ENCODE measurements around the gene PBX1.

PBX1 gene

DNA sequence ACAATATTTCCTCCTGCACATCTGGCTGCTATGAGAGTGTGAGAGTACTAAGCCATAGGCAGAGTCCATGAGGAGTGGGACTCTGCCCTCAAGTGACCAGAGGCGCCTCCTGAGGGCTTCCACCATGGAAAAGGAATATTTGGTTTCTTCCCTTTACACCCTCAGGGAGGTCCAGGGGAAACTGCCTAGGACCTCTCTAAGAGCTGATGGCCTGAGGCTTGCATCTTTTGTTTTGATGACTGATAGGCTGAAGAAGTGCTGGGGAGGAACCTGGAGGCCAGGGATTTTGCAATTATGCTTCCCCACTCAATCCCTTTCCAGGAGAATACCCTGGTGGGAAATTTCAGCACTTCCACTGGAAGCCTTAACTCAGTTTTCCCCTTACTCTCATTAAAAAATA, 111.0 kb downstream of the PBX1 start:
- no peak for DNase-seq (ENCODE audit: low read depth)

DNA sequence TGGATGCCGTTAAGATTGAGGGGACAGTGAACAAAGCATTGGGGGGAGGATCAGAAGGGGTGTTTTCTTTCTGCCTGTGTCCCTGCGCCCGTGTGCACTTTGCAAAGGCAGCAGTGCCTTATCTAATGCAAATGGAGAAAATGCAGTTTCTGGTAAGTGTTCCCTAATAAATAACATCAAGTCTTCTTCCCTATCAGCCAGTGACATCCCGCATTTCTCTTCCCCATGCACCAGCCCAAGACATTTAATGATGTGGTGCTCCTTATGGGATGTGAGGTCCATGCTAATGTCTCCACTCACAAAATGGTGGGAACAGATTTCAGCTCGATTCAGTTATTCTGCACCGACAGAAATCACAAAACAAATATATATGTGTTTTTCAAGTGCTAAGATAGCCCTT, 111.8 kb downstream of the PBX1 start:
- no peak for DNase-seq (ENCODE audit: low read depth)

DNA sequence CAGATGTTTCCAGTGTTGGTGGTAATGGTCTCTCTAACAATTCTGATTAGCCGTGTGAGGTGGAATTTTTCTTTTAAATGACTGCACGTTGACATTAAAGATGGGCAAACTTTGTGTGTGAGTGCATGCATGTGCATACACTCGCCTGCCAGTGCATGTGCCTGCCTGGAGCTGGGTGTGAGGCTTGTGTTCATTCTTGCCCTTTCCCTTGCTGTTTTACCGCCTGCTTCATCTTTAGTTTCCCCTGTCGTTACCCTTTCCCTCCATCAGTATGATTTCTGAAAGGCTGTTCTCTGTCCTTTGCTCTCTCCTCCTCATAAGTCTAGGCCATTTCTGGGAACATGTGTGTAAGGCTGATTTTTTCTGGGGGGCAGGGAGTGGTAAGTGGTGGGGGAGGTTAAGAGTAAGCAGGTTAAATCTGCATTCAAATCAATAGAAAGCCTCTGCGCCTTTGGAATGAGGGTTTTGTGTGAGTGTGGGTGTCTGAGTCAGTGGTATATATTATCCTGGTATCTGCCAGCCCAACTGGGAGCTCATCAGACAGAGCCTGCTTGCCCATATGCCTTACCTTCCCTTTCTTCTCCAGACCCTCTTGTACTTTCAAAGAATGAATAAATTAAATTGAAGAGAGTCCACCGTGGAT, 112.5 kb downstream of the PBX1 start:
- no peak for DNase-seq (ENCODE audit: low read depth)

DNA sequence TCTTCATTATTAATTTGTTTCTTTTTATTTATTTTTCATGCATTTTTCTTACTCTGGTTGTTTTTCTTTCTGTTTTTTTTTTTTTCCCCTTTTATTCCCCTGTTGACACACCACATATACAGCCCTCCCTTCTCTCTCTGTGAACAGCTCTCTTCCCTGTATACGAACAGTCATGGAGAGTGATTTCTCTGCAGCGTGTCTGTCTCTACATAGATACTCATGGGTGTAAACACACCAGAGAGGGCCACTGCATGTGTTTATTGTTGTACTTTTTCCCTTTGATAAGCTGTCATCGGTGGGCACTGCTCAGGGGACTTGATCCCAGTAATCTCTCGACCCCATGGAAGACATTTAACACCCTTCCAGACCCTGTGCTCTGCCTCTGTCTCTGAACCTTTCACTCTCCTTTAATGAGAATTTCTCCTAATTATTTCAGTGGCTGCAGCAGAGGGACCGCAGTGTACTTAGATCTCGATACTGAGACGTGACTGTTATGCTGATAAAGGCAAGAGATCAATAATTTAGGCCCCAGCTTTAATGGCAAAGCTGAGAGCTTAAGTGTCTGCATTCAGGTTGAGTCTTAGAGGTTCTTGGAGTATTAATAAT, 113.1 kb downstream of the PBX1 start:
- no peak for DNase-seq (ENCODE audit: low read depth)

DNA sequence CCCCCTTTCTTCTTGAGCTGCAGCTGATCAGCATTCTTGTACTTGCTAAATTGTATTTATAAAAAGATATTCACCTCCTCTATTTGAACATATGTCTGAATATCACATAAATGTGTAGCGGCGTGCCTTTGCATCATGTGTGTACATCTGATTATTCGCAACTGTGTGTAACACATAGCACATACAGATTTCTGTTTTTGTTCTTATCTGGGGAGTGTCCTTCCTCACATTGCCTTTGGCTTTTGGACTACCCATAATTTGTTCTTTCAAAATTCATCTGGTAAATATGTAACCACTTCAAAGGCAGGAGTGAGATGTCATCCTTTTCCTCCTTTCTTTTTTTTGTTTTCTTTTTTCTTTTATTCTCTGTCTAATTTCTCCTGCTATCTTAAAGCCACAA, 113.6 kb downstream of the PBX1 start:
- DNase-seq (ENCODE audit: low read depth), result no peak

DNA sequence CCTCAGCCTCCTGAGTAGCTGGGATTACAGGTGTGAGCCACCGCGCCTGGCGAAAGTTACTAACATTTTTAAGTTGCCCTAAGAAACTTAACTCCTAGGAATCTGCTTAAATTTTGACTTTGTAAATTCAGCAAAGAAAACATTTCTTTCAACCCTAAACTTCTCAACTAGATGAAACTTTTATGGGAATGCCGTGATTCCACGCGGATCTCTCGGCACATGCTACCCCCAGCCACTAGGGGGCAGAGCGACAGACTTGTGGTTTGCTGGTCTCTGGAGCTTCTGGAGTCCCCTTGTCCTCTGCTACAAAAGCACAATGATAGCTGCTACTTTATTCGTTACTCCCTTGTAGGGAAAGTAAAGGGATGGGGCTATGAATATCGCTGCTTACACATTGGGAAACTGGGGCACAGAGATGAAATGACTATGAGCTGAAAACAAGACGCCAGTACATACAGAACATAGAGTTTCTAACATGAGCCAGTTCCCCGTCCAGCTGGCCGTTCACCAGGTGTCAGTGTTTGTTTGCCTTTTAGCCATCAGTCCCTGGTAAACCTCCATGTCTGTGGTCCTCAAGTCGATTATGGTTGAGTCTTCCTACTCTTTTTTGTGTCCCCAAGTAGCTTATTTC, 114.7 kb downstream of the PBX1 start:
- no peak for DNase-seq (ENCODE audit: low read depth)

DNA sequence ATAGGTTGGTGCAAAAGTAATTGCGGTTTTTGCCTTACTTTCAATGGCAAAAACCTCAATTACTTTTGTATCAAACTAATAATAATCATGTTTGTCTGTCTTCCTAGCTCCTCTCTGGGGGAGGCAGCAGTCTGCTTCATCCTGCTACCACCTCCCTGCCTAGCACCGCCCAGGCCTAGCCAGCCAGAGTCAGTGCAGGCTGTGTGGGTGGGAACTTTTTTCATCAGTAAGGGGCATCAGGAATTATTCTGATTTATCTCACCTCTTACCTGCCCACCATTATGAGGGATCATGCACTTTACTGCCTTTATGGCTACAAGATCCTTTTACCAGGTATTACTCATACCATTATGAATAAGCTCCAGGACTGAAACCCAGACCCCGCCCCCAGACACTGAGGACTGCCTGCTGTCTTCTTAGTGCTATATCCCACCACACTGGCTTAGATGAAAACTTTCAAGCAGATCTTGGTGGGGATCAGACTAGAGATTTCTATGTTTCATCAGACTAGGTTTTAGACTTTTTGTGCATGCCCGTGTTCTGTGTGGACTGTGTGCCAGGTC, 116.4 kb downstream of the PBX1 start:
- no peak for DNase-seq (ENCODE audit: low read depth)

DNA sequence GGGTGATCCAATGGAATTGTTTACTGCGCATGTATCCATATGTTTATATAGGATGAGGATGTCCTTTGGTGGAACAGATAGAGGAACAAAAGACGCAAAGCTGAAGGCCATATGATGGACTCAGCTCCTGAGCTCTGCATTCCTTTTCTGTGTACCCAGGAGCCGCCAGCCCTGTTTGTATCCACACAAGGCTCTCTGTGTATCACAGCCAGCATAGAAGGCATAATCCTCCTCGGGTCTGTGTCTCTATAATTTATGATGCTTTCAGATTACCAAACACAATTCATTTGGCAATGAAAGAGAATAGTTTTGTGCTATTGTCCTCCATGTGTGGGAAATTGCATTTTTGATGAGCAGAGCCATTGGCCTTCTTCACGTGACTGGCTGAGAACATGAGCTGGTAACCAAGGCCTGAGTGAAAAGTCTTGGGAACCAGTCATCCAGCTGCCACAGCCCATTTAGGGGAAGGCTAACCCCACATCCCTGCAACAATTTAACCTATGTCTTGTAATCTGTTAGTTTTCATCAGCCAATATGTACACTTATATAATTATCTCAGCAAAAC, 119.2 kb downstream of the PBX1 start:
- no peak for DNase-seq (ENCODE audit: low read depth)

DNA sequence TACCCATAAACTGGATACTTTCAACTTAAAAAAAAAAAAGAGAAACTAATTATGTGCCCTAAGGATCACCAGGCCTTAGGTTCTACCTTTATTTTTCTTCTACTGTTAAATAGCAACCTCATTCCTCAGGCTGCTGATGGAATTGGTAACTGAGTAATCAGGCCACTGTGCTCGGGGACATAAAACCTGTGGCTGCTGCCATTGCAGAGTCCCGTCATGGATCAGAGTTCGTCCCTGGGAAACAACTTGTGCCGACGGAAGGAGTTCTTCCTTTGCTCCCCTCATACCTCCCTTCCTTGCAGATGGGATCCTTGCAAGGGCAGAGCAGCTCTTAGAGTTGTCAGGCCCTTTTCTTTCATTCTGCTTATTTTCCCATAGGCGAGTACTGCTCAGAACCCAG, 123.6 kb downstream of the PBX1 start:
- DNase-seq (ENCODE audit: low read depth), result no peak

DNA sequence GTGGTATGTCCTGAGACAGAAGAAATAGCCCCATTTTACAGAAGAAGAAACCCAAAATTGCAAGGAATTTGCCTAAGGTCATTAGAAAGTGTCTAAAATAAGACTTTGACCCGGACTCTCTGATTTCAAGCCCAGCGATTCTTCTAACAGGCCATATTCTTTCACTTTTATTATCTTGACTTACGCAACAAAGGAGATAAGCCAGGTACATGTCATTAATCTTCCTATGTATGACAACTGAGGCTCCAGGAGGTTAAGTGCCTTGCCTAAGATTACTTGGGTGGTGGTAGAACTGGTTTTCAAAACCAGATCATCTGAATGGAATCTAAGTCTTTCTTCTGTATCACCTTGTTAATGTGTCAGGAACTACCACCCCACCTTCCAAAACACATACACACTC, 124.3 kb downstream of the PBX1 start:
- DNase-seq (ENCODE audit: low read depth), result no peak

DNA sequence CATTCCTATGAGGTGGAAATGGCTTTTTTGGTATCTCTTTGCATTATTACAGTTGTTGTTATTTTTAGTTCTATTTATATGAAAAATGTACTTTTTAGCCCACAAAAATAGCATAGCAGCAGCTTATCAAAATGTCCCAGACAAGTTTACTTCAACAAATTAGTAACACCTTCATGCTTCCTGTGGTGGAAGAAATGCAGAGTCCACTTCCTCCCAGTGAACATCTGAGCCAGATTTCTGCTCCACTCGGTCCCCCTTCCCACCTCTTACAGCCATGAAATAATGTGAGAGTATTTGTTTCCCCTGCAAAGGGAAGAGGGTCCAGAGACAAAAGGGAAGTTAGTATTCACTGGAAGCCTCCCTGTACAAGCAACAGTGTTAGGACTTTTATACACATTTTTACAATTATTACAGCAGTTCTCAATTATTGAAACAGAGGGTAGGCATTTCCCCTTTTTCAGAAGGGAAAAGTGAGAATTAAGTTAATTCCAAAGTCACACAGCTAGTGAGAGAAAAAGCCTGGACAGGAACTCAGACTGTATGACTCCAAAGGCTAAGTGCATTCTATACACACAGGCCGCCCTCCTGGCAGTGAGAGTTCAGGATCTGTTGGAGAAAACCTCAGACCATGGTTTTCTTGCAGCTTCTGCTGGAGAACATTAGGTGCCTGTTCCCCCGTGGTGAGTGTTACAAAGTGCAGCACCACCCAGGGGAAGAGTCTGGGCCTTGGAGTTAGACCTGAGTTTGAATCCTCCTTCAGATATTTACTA, 126.5 kb downstream of the PBX1 start:
- no peak for DNase-seq (ENCODE audit: low read depth)

DNA sequence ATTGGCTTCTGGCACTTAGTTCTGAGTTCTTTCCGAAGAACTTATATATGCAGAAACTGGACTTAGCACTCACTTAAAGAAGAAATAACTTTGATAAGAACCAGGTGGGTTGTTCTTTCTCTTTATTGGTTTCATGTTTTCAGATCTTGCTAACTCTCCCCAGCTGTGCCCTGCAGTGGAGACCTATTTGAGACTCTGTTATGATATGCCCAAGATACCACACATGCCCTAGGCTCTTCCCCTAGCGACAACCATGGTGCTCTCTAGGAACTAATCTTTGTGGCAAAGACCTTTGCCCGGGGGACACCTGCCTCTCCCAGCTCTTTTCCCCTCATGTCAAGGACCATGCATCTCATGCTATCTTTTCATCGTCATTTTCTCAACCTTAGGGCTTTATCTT, 128.8 kb downstream of the PBX1 start:
- no peak for DNase-seq (ENCODE audit: low read depth)

DNA sequence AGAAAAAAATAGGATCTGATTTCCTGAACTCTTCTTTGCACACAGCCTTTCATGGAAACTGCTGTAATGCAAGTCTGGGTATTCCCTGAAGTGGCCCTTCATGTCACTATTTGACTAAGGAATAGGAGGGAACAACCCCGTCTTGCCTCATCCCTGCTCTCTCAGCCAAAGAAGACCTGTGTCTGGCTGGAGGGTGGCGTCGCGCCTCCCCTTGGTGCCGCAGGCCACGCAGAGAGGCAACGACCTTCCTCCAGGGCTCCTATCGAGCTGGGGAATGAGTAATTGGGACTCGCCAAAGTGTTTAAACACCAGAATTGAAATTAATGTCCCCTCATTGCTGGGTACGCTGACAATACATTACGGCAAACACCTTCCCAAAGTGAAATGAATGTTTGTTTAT, 129.8 kb downstream of the PBX1 start:
- DNase-seq (ENCODE audit: low read depth), result no peak

DNA sequence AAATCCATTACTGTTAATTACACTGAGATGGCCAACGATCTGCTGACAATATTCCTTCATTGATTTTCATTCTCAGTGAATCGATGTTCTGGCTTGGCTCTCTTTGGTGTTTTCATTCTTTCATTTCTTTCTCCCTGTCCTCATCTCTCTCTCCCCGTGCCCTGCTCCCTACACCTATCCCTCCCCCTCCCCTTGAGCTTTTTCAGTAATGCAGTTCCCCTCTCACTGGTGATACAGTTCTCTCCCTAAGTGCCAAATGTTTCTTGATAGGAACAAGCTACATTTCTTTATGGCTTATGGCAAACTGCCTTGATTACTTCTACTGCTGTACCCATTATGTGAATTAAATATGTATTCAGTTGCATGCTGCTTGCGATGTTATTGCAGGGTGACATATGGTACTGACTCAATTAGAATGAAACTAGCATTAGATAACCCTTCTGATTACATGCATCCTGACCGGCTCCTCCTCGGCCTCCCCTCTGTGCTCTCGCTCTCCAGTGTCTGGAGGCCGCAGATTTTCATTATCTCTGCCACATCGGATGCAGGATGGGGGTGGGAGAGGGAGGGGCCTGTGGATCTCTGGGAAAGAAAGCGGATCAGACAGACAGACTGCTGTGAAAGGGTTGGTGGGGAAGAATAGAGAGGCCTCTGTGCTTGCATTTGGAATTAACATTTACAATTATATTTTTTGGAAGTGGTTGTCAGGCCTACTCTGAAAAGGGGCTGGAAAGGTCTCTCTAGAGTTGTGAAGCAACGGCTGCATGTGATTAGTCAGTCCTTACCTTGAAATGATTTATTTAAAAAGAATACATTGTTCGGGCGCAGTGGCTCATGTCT, 130.9 kb downstream of the PBX1 start:
- DNase-seq (ENCODE audit: low read depth), result no peak

DNA sequence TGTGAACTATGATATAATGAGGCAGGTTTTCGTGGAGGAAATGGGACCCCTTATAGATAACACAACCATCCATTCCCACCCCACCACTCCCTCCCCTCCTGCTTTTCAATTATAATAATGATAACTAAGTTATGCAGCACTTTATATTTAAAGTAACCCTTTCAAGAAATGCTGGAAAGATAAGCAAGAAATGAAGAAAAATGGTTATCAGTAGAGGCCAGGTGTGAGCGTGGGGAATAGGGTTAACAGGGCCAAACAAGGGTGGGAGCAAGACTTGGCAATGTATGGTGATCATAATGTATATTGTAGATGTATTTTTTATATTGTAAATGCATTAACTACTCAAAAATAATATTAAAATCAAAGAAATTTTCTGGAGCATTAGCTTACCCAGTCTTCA, 133.4 kb downstream of the PBX1 start:
- DNase-seq (ENCODE audit: low read depth), result no peak

DNA sequence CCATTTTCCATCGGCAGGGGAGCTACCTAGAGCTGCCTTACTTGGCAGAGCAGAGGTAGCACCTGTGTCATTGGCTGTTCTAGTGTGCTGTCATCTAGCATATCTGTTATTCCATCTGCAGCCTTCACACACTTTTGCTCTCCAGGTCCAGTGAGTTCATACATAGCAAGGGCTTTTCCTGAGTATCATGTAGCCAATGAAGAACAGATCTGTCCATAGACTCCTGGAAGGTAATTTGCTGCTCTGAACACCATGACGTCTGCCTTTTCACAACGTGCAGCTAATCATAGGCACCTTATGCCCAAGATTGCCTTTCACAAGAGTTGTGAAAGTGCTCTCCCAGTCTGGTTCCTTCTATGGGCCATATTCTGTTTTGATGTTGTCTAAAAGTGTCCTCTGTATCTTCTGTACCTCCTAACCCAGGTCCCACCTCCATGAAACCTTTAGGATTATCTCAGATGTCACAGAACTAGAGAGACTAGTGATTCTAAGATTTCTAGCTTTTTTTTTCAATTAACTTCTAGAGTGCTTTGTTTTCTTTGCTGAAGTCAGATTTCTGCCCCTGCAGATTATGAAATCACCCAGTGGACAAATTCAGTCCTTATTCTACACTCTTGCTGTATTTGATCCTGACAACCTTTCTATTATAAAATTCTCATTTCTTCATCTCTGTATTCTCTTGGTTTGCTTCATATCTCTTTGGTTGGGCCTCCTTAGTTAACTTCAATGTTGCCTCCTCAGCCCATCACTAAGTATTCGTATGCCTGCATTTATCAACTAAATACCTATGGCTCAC, 134.8 kb downstream of the PBX1 start:
- no peak for DNase-seq (ENCODE audit: low read depth)

DNA sequence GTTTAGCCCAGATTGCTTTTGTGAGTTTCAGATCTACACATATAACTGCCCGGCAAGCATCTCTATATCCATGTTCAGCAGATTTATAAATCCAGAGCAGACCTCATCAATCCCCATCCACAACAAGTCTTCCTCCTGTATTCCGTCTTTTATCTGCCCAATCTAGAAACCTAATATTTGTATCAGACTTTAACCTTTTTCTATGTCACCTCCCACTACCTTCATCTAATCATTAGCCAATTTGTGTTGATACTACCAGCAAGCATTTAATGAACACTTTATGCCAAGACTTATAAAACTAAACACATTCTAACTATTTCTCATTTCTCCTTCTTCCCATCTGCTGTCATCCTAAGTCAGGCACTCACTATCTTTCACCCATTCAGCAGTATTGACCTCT, 135.5 kb downstream of the PBX1 start:
- no peak for DNase-seq (ENCODE audit: low read depth)

DNA sequence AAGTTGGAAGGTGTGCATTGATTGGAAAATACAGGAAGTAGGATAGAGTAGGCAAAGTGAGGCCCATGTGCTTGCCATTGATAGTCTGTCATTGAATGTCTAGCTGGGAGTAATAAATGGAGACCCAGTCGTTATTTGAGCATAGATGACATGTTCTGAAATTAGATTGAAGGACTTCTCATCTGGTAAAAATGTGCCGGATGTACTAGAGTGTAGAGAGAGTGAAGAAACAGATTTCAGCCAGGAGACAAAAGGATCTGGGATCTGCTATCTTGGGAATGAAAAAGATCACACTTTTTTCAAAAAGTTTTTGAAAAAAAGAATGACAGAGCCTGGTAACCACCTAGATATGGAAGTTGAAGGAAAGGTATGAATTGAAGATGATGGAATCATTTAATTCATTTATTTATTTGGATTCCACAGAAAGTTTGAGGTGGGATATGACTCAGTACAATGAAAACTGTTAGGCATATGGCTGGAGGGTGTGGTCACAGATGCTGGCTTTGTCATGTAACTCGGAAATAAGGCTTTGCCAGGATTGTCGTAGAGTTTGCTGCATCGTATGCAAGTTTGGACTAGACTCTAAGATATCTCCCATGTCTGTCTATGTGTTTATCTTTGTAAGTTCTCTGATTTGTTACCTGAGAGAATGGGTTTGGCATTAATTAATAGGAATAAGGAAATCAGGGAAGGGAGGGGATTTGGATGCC, 137.1 kb downstream of the PBX1 start:
- no peak for DNase-seq (ENCODE audit: low read depth)

DNA sequence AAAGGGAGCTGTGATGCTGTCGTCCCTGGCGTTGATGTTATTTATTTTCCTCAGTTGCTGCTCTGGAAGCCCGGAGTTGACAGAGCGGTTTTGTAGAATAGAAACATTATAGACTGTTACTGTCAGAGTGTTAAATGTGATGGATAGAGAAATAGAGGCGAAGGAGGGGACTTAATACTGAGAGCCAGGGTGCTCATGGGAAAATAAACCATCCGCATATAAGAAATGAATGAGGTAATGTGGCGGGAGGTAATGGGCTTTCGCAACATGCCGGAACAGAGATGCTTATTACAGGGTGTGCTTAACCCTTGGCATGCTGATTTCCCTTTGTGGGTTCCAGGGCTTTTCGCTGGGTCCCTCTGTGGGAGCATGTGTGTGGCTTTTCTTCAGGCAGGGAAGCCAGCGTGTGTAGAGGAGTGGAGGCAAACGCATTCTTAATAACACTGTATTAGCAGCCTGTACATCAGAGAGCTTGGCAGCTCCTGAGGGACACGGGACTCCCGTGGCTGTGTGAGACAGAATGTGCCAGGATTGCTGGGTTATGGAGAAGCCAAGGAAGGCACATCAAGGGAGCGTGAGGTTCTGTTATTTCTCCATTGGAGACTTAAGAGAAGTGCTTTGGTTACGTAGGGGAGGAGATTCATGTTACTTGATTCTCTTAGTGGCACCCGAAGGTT, 141.0 kb downstream of the PBX1 start:
- no peak for DNase-seq (ENCODE audit: low read depth)

Measured in stimulated activated CD8-positive, alpha-beta memory T cell treated with anti-CD3 and anti-CD28 coated beads, Interleukin-12 subunit alpha, Interleukin-12 subunit beta, amount 100 ng/mL, for 4 hours (primary cell).